ENCODE results near the gene ANKS6.

Gene ANKS6

GRCh38 chr9:98771209-98771874 is 25.0 kb downstream of the ANKS6 start:
- no peak for DNase-seq

- no peak for DNase-seq
These were observed 25.6 kb downstream of the ANKS6 start for GRCh38 chr9:98770717-98771116.

GRCh38 chr9:98768344-98768743 is 28.0 kb downstream of the ANKS6 start:
- DNase-seq = no peak

- no peak for DNase-seq
These were observed 28.4 kb downstream of the ANKS6 start for GRCh38 chr9:98767915-98768314.

- DNase-seq = no peak
These were observed 29.2 kb downstream of the ANKS6 start for GRCh38 chr9:98767196-98767595.

GRCh38 chr9:98766586-98766985 is 29.8 kb downstream of the ANKS6 start:
- no peak for DNase-seq

GRCh38 chr9:98765256-98765655 is 31.1 kb downstream of the ANKS6 start:
- DNase-seq = no peak

- no peak for DNase-seq
These were observed 32.2 kb downstream of the ANKS6 start for GRCh38 chr9:98763986-98764745.

- no peak for DNase-seq
These were observed 36.1 kb downstream of the ANKS6 start for GRCh38 chr9:98760231-98760630.

- no peak for DNase-seq
These were observed 41.2 kb downstream of the ANKS6 start for GRCh38 chr9:98755006-98755618.

GRCh38 chr9:98751210-98751609 is 45.1 kb downstream of the ANKS6 start:
- no peak for DNase-seq

GRCh38 chr9:98750364-98751060 is 45.8 kb downstream of the ANKS6 start:
- no peak for DNase-seq

- no peak for DNase-seq
These were observed 48.9 kb downstream of the ANKS6 start for GRCh38 chr9:98747476-98747875.

GRCh38 chr9:98745470-98745869 is 50.9 kb downstream of the ANKS6 start:
- no peak for DNase-seq

GRCh38 chr9:98743818-98744611 is 52.3 kb downstream of the ANKS6 start:
- DNase-seq = no peak

- DNase-seq = no peak
These were observed 53.0 kb downstream of the ANKS6 start for GRCh38 chr9:98743329-98743728.

GRCh38 chr9:98742325-98743280 is 53.8 kb downstream of the ANKS6 start:
- DNase-seq = no peak

GRCh38 chr9:98740226-98740881 is 56.0 kb downstream of the ANKS6 start:
- no peak for DNase-seq

GRCh38 chr9:98738741-98739140 is 57.6 kb downstream of the ANKS6 start:
- no peak for DNase-seq

GRCh38 chr9:98736226-98736625 is 60.1 kb downstream of the ANKS6 start:
- no peak for DNase-seq

GRCh38 chr9:98732801-98733200 is 63.6 kb downstream of the ANKS6 start:
- no peak for DNase-seq

All from left hindlimb (tissue), 1 donor.